Skeletal muscle tissue (tissue), 4 donors: ENCODE measurements around the gene SLC2A9. TPM values are rescaled to one million over a fixed set of nuclear protein-coding genes. Genes with fewer than 3 reads are reported as not detected.

Experiments
- H3K27ac ChIP-seq: one replicate; pipeline ENCODE4 v1.7.0; 2013; ENCODE audit warnings: mild to moderate bottlenecking, low read depth, low read length, inconsistent platforms
- H3K27me3 ChIP-seq, 3 donors: one replicate each; pipeline ENCODE4 v1.7.0; 2013; ENCODE audit warnings: low read length in 3 of 3; ENCODE audit not compliant: control insufficient read depth in 3 of 3, insufficient read depth in 3 of 3
- H3K36me3 ChIP-seq, 3 donors: one replicate each; pipeline ENCODE4 v1.7.0; 2013; ENCODE audit warnings: low read length in 3 of 3; ENCODE audit not compliant: control insufficient read depth in 3 of 3, insufficient read depth in 3 of 3
- H3K4me1 ChIP-seq, 3 donors: one replicate each; pipeline ENCODE4 v1.7.0; 2013; ENCODE audit warnings: low read length in 3 of 3, mild to moderate bottlenecking in 3 of 3; ENCODE audit not compliant: control insufficient read depth in 3 of 3, insufficient read depth in 3 of 3
- H3K4me3 ChIP-seq, 3 donors: one replicate each; pipeline ENCODE4 v1.7.0; 2013; ENCODE audit warnings: low read length in 3 of 3
- H3K9ac ChIP-seq, 3 donors: one replicate each; pipeline ENCODE4 v1.7.0; 2013; ENCODE audit warnings: low read length in 3 of 3, mild to moderate bottlenecking in 3 of 3, moderate library complexity in 2 of 3, low read depth in 1 of 3
- H3K9me3 ChIP-seq, 3 donors: one replicate each; pipeline ENCODE4 v1.7.0; 2013; ENCODE audit warnings: low read length in 3 of 3; ENCODE audit not compliant: control insufficient read depth in 3 of 3
- total RNA-seq: library from RNA; depleted of rRNA; stranded (reverse); fragments of >200 nt; gene quantifications from one replicate; pipeline ENCODE4 v1.2.3, GENCODE V29; 2014
- donor health status: Osteomylitis.

SLC2A9 gene
- total RNA-seq, 1 donor from 2014 or later, result 1.0 TPM

DNA sequence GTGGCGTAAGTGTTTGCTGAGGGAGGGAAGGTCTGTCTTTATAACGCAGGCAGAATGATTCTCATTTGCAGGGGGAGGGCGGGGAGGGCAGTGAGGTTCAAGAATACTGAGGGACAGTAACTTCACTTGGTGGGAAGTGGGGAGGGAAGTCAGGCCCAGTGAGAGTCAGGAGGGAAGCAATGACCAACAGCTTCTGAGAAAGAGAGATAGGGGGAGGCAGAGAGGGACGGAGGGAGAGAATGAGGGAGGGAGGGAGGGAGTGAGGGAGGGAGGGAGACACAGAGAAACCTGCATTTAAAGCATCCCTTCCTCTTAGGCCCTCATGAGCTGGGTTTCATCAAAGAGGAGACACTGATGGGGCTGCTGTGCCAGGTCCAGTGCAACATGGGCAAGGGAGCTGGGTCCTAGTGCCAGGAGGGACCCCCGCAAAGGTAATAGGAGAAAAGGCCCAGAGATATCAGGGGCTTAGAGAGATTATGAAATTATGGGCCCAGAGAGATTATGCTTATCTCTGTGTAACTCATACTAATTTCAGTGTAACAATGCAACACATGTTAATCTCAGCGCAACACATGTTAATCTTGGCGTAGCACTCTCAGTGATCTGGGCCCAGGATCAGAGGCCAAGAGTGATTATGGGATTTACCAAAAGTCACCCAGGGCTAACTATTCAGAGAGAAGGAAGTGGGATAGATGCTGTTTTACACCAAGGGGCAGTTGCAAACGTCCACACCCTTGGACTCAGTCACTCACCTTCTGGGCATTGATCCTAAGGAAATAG is 127.8 kb downstream of the SLC2A9 start:
- Histone ChIP-seq H3K27me3 (no peaks in the 10 kb centered on the region), H3K9ac (no peak overlapping the region), H3K27ac (no peak overlapping the region), H3K4me3 (no peak overlapping the region), H3K4me1 (no peaks in the 10 kb centered on the region), H3K36me3 (no peaks in the 10 kb centered on the region), H3K9me3 (no peaks in the 10 kb centered on the region)

DNA sequence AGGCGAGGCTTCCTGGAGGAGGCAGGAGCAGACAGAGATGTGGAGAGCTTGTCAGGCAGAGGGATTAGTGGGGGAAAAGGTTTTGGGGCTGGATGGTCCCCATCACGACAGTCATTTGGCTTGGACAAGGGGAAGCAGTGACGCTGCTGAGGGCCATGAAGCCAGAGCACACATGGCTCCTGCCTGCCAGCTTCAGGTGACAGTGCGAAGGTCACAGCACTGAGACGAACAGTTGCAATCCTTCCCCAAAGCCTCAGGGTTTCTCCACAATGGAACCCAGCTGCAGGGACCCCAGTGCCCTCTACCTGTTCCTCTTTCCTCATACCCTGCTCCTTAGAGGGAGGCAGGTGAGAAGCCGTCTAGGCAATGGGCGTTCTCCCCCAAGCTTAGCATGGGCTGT is 129.6 kb downstream of the SLC2A9 start:
- Histone ChIP-seq H3K9me3 (no peaks in the 10 kb centered on the region), H3K27me3 (no peaks in the 10 kb centered on the region), H3K36me3 (no peaks in the 10 kb centered on the region)

DNA sequence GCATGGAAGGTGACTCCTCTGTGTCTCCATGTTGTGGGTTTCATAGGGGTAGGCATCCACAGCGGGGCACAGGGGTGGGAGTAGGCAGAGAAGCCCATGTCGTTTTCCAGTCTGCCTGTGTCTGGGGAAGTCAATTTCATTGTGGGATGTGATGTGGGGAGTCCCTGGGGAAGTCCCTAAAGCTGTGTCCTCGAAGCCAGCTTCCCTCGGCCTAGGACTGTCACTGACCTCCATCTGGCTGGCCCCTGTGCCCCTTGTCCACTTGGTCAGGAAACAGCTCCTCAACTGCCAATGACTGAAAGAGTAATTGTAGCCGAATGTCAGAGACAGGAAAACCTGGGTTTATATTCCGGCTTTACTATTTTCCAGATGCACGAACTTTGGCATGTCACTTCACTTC is 130.2 kb downstream of the SLC2A9 start:
- Histone ChIP-seq H3K36me3 (no peaks in the 10 kb centered on the region), H3K9me3 (no peaks in the 10 kb centered on the region), H3K27me3 (no peaks in the 10 kb centered on the region), H3K4me3 (no peak overlapping the region), H3K27ac (no peak overlapping the region), H3K9ac (no peak overlapping the region), H3K4me1 (no peaks in the 10 kb centered on the region)

More for the DNA sequence above, 129.6 kb downstream of the SLC2A9 start:
- Histone ChIP-seq H3K4me3 (no peak overlapping the region), H3K27ac (no peak overlapping the region), H3K9ac (no peak overlapping the region), H3K4me1 (no peaks in the 10 kb centered on the region)

DNA sequence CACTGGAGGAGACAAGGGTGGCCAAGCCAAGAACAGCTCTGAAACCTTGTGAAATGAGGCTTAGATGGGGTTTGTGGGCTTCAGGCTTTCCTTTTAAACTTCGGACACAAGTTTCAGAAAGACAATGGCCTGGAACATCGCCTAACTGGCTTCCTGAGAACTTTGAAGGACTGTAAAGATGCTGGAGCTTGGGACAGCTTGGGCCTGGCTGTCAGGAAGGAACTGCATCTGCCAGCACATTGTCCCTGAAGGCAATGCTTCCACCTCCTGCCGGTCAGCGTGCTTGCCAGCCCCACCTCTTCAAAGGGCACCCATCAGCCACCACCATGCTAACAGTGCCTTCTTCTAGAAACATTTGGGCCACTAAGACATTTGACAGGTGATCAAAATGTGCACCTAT is 132.0 kb downstream of the SLC2A9 start:
- Histone ChIP-seq H3K4me3 (no peak overlapping the region), H3K4me1 (no peaks in the 10 kb centered on the region), H3K9ac (no peak overlapping the region), H3K27me3 (no peaks in the 10 kb centered on the region), H3K9me3 (no peaks in the 10 kb centered on the region), H3K36me3 (no peaks in the 10 kb centered on the region), H3K27ac (no peak overlapping the region)

DNA sequence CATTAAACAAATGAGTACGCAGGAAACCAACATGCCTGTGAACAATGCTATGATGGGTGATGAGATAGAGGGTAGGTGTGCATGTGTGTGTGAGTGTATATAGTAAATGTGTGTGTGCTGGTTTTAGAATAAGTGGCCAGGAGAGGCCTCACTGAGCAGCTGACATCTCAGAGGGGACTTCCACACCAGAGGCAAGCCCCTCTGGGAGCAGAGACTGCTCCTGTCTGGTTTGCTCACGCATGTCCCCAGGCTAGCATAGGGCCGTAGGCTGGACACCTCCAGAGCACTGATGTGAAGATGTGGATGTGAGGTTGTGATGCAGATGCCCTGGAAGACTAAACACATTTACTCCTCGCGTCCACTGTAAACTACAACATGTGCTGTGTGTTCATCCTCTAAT is 135.3 kb downstream of the SLC2A9 start:
- no peaks in the 10 kb centered on the region for H3K9me3 ChIP-seq
- H3K27ac ChIP-seq, result no peak overlapping the region
- no peaks in the 10 kb centered on the region for H3K4me1 ChIP-seq
- H3K4me3 ChIP-seq, result no peak overlapping the region
- H3K9ac ChIP-seq, result no peak overlapping the region
- no peaks in the 10 kb centered on the region for H3K36me3 ChIP-seq
- H3K27me3 ChIP-seq, result no peaks in the 10 kb centered on the region

DNA sequence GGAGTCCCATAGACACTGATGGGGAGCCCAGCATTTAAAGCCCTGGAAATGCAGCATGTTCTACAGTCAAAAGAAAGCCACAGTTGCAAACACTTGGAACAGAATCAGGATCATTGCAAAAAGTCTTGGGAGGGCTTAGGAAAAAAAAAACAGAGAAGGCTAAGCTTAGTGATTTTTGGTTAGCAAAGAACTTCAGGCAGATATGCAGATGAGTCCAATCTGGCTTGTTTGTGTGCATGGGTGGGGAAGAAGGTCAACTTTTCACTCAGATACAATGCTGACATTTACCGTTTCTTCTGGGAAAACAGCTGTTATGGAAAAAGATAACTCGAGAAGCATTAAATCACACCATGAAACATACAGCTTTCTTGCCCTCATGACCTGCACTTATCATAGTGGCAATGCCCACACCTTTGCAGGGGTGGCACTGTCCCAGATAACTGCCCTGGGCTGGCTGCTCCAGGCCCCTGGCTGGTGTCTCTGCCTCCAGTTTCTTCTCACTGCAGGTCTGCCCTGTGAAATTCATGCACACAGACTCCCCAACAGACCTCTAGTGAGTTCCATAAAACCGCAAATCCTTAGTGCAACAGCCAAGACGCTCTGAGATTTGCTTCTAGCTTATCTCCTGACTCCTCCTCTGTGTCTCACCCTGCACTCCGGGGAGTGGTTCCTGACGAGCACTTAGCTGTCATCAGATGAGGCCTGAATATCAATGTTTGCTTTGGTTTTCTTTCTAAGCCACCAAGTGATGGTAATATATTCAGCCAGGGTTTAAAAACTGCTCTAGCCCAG is 140.7 kb downstream of the SLC2A9 start:
- Histone ChIP-seq H3K4me1 (peaks cover 0 to 2% (median 0%) of the 10 kb centered on the region in 3 donors), H3K27ac (no peak overlapping the region), H3K36me3 (no peaks in the 10 kb centered on the region), H3K27me3 (peaks cover 0 to 2% (median 0%) of the 10 kb centered on the region in 3 donors), H3K9me3 (no peaks in the 10 kb centered on the region), H3K4me3 (no peak overlapping the region), H3K9ac (no peak overlapping the region)

DNA sequence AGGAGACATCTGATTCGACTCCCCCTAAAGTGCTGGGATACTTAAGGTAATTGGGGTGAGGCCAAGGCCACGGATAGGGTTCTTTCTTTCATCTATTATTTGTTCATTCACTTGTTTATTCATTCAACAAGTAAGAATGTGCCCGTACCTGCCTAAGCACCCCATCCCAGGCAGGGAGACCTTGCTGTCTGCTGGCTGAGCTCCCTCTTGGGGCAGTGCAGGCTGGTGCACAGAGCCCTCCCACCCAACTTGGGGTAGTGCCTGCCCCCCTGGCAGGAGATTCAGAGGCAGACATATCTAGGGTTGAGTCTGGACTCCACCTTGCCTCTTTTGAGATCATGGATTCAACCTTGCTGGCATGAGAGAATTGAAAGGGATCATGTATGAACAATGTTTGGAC is 144.2 kb downstream of the SLC2A9 start:
- H3K4me1 ChIP-seq, result peaks cover 0 to 2% (median 0%) of the 10 kb centered on the region in 3 donors
- H3K4me3 ChIP-seq, result no peak overlapping the region
- no peak overlapping the region for H3K9ac ChIP-seq
- H3K27me3 ChIP-seq, result peaks cover 2 to 5% (median 3%) of the 10 kb centered on the region in 3 donors
- no peaks in the 10 kb centered on the region for H3K36me3 ChIP-seq
- H3K9me3 ChIP-seq, result no peaks in the 10 kb centered on the region
- no peak overlapping the region for H3K27ac ChIP-seq

DNA sequence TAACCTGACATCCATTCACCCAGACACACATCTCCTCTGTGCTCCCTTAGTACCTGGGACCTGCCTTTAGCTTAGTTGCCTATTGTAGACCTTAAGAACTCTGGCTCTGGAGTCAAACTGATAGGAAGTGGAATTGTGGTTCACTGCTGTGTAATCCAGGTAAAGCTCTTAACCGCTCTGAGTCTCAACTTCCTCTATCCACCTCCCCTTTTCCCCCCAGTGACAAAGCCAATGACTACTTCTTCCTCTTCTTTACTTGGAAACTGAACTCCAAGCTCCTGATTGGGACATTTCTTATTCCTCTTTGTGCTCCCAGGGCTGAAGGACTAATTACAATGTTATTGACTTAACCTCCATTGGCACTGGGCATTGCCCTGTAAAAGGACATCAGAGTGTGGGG is 145.8 kb downstream of the SLC2A9 start:
- Histone ChIP-seq H3K27me3 (peaks cover 3 to 8% (median 5%) of the 10 kb centered on the region in 3 donors), H3K9ac (no peak overlapping the region), H3K9me3 (no peaks in the 10 kb centered on the region), H3K36me3 (no peaks in the 10 kb centered on the region), H3K4me3 (no peak overlapping the region), H3K27ac (no peak overlapping the region), H3K4me1 (no peaks in the 10 kb centered on the region)

DNA sequence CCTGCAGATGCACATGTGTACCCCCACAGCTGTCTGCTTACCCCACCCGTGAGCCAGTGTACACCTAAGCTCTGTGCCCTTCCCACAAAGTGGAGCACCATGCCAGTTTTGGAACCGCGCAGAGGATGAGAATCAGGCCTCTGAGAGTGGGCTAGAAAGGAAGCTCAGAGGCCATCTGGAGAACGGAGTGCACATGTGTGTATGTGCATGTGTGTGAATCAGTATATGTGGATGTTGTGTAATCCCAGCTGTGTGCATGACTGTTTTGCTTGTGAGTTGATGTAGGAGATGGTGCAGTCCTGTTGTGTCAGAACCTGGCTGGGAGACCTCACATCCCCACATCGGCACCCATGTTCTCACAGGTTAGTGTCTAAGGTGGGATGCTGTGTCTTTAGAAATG is 146.9 kb downstream of the SLC2A9 start:
- Histone ChIP-seq H3K27me3 (peaks cover 3 to 8% (median 5%) of the 10 kb centered on the region in 3 donors), H3K9ac (no peak overlapping the region), H3K9me3 (peaks cover 0 to 3% (median 0%) of the 10 kb centered on the region in 3 donors), H3K27ac (no peak overlapping the region), H3K4me1 (no peaks in the 10 kb centered on the region), H3K36me3 (no peaks in the 10 kb centered on the region), H3K4me3 (no peak overlapping the region)

DNA sequence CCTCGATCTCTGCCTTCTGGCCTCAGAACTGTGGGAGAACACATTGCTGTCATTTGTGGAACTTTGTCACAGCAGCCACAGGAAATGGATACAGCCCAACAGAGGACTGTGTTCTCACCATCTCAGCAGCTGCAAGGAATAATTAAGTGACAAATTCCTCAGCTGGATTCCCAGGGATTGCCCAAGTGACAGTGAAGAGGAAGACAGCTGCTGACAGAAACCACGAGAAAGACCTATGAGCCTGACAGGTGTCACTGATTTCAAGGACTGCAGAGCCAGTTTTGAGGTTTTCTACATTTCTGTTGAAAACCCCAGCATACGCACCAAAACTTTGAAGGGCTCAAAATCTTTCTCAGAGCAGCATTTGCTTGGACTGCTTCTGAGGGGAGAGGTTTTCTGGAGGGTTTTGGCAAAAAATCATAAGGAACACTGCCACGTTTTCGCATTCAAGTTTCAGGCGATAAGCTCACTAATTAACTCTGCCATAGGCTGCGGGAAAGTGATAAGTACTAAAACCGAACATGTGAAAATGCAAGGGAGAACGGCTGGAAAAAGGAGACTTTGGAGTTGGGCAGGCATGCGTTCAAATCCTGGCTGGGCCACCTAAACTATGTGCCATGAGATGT is 151.0 kb downstream of the SLC2A9 start:
- Histone ChIP-seq H3K4me1 (no peaks in the 10 kb centered on the region), H3K27me3 (peaks cover 3 to 5% (median 5%) of the 10 kb centered on the region in 3 donors), H3K9ac (no peak overlapping the region), H3K27ac (no peak overlapping the region), H3K36me3 (no peaks in the 10 kb centered on the region), H3K4me3 (no peak overlapping the region), H3K9me3 (peaks cover 0 to 3% (median 0%) of the 10 kb centered on the region in 3 donors)
